ENCODE data around the gene CD44. TPM values are rescaled to one million over a fixed set of nuclear protein-coding genes. Genes with fewer than 3 reads are reported as not detected.

CD44 gene
- total RNA-seq, 2 experiments from 2014 or later: 380 to 428 TPM

DNA sequence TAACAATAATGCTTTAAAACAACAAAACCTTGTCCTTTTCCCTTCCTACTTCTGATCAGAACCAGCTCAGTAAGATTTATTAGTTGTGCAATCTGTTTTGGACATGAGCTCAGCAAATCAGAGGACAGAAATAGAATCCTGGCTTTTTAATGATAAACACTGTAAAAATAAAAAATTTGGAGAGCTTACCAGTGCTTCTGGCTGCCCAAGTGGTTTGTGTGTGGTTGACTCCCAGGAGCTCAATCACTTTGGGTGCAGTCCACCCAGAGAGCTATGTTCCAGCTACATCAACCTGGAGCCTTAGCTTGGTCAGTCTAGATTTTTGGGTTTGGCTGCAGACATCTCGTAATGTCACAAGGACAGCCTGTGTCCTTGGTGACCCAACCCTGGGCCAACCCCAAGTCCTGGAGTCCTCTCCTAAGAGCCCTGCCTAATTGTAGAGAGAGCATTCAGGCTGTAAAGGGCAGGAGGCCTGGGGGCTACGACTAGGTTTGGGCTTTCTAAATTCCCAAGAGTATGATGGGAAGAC, 28.5 kb downstream of the CD44 start:
- H3K27me3 Mint-ChIP-seq: no peaks in the 10 kb centered on the region
- peaks cover 96% of the 10 kb centered on the region for H3K4me1 Mint-ChIP-seq
- H3K4me3 Mint-ChIP-seq: peak overlapping the region; percentile 74
- H3K36me3 Mint-ChIP-seq: peaks cover 76% of the 10 kb centered on the region
- no peaks in the 10 kb centered on the region for H3K9me3 Mint-ChIP-seq
- no peak for DNase-seq
- H3K27ac Mint-ChIP-seq: peak overlapping the region; percentile 97

DNA sequence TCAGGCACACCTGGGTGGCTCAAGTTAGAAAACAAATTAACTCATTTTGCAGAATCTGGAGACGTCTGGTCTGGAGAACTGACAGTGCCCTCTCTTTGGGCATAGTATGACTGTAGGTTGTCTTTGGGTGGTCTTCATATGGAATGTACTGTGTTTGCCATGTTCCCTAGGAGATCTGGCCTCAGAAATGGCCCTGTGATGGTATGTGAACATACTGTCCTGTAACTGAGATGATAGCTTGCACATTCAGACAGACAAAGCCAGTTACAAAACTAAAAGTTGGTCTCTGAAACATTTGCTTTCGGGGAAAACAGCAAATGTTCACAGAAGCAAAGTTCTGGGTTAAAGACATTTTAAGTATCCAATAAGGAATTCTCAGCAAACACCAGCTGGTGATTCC, 29.7 kb downstream of the CD44 start:
- H3K27me3 Mint-ChIP-seq: no peaks in the 10 kb centered on the region
- peak overlapping the region; percentile 97 for H3K27ac Mint-ChIP-seq
- H3K9me3 Mint-ChIP-seq: no peaks in the 10 kb centered on the region
- peaks cover 73% of the 10 kb centered on the region for H3K36me3 Mint-ChIP-seq
- H3K4me1 Mint-ChIP-seq: peaks cover 96% of the 10 kb centered on the region
- H3K4me3 Mint-ChIP-seq: no peak overlapping the region
- no peak for DNase-seq

- Mint-ChIP-seq H3K36me3 (peaks cover 73% of the 10 kb centered on the region), H3K4me1 (peaks cover 96% of the 10 kb centered on the region), H3K9me3 (no peaks in the 10 kb centered on the region), H3K4me3 (no peak overlapping the region), H3K27ac (peak overlapping the region; percentile 97), H3K27me3 (no peaks in the 10 kb centered on the region)
- DNase-seq: no peak
These were observed 30.1 kb downstream of the CD44 start for GRCh38 chr11:35169112-35169511.

DNA sequence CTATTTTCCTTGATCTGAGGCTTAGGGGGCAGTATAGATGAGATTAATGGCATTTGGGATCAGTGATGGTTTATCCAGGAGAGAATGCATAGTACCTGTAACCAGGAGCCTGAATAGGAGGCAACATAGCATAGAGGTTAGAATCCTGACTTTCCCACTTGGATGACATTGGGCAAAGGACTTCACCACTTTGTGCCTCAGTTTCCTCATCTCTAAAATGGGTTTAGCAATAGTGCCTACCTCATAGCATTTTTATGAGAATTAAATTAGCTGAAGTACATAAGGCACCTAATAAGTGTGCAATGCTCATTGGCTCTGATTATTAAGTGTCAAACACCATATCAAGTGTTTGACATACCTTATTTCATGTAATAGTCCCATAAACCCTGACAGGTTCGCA, 30.8 kb downstream of the CD44 start:
- Mint-ChIP-seq H3K4me3 (no peak overlapping the region), H3K27me3 (no peaks in the 10 kb centered on the region), H3K4me1 (peaks cover 95% of the 10 kb centered on the region), H3K9me3 (no peaks in the 10 kb centered on the region), H3K27ac (peak overlapping the region; percentile 97), H3K36me3 (peaks cover 73% of the 10 kb centered on the region)
- DNase-seq: no peak

GRCh38 chr11:35170503-35170902, 31.5 kb downstream of the CD44 start:
- Mint-ChIP-seq H3K36me3 (peaks cover 78% of the 10 kb centered on the region), H3K27me3 (no peaks in the 10 kb centered on the region), H3K4me1 (peaks cover 95% of the 10 kb centered on the region), H3K4me3 (no peak overlapping the region), H3K9me3 (no peaks in the 10 kb centered on the region), H3K27ac (peak overlapping the region; percentile 90)
- DNase-seq: no peak

DNA sequence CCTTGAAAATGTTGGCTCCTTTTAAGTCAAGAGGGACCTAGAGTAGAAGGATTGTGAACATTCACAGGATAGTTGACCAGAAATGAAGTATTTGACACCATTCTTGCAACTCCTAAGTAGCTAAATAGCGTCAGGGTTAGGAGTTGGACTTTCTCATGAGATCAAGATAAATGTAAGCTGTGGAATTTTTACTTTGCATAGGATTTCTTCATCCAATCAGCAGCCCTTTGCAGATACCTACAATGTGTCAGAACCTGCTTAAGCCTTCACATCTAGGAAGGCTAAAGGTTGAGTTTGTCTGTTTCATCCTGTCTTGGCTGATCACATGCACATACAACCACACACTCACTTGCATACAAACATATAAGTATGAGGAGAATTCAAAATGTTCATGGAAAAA, 32.3 kb downstream of the CD44 start:
- Mint-ChIP-seq H3K4me1 (peaks cover 92% of the 10 kb centered on the region), H3K9me3 (no peaks in the 10 kb centered on the region), H3K27ac (peak overlapping the region; percentile 88), H3K4me3 (no peak overlapping the region), H3K27me3 (no peaks in the 10 kb centered on the region), H3K36me3 (peaks cover 80% of the 10 kb centered on the region)
- DNase-seq: no peak

DNA sequence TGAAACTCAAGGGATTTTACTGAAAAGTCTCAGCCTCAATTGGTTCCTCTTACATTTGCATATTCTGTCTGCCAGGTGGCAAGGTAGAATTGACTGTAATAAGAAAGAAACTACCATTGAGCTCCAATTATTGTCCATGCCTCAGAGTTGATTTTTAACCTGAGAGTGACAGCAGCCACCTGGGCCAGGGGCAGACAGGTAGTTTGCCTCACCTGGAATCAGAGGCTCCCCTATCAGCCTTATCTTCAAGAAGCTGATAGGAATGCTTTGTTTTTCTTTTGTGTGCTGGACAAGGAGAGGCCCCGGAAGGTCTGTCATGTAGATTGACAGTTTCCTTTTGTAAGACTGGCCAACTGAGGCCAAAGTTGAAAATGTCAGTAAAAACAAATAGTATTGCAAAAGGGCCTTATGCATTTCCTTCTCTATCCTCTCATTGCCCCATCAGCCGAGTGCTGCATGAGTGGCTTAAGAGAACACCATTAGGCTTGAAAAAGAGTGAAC, 34.1 kb downstream of the CD44 start:
- H3K27me3 Mint-ChIP-seq: no peaks in the 10 kb centered on the region
- H3K9me3 Mint-ChIP-seq: no peaks in the 10 kb centered on the region
- peak overlapping the region; percentile 88 for H3K27ac Mint-ChIP-seq
- no peak for DNase-seq
- peak overlapping the region; percentile 47 for H3K4me3 Mint-ChIP-seq
- peaks cover 81% of the 10 kb centered on the region for H3K36me3 Mint-ChIP-seq
- peaks cover 90% of the 10 kb centered on the region for H3K4me1 Mint-ChIP-seq

GRCh38 chr11:35173616-35174566, 34.9 kb downstream of the CD44 start:
- Mint-ChIP-seq H3K27me3 (no peaks in the 10 kb centered on the region), H3K36me3 (peaks cover 81% of the 10 kb centered on the region), H3K4me3 (peak overlapping the region; percentile 50), H3K4me1 (peaks cover 90% of the 10 kb centered on the region), H3K27ac (peak overlapping the region; percentile 88), H3K9me3 (no peaks in the 10 kb centered on the region)
- no peak for DNase-seq

- Mint-ChIP-seq H3K4me3 (peak overlapping the region; percentile 27), H3K4me1 (peaks cover 90% of the 10 kb centered on the region), H3K36me3 (peaks cover 81% of the 10 kb centered on the region), H3K9me3 (no peaks in the 10 kb centered on the region), H3K27me3 (no peaks in the 10 kb centered on the region), H3K27ac (peak overlapping the region; percentile 88)
- DNase-seq: no peak
These were observed 35.7 kb downstream of the CD44 start for GRCh38 chr11:35174666-35175065.

DNA sequence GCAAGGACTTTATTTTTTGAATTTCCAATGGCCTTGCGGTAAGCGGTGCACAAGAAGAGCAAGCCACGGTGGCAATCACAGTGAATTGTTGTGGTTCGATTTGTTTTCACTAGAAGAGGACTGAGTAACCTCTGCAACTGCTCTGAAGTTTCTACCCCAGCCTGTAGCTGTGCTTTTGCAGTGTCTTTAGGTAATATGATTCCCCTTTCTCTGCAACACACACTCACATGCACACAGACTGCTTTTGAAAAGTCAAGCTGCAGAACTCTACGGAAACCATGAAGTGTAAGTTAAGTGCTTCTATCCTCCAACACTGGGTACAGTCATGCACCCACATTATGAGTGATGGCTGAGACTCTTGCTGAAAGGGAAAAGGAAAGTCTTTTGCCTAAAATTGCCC, 38.4 kb downstream of the CD44 start:
- peaks cover 80% of the 10 kb centered on the region for H3K36me3 Mint-ChIP-seq

GRCh38 chr11:35178067-35178805, 39.3 kb downstream of the CD44 start:
- peaks cover 81% of the 10 kb centered on the region for H3K36me3 Mint-ChIP-seq

More for the DNA sequence above, 38.4 kb downstream of the CD44 start:
- Mint-ChIP-seq H3K27ac (peak overlapping the region; percentile 88), H3K4me3 (no peak overlapping the region), H3K27me3 (no peaks in the 10 kb centered on the region), H3K4me1 (peaks cover 87% of the 10 kb centered on the region), H3K9me3 (peaks cover 2% of the 10 kb centered on the region)
- DNase-seq: peak; percentile 33

GRCh38 chr11:35178873-35179272, 39.9 kb downstream of the CD44 start:
- Mint-ChIP-seq H3K9me3 (peaks cover 2% of the 10 kb centered on the region), H3K27me3 (no peaks in the 10 kb centered on the region), H3K27ac (peak overlapping the region; percentile 88), H3K36me3 (peaks cover 82% of the 10 kb centered on the region), H3K4me1 (peaks cover 86% of the 10 kb centered on the region), H3K4me3 (peak overlapping the region; percentile 19)
- peak; percentile 38 for DNase-seq

More at GRCh38 chr11:35178067-35178805, 39.3 kb downstream of the CD44 start:
- Mint-ChIP-seq H3K27me3 (no peaks in the 10 kb centered on the region), H3K9me3 (peaks cover 2% of the 10 kb centered on the region), H3K27ac (peak overlapping the region; percentile 88), H3K4me3 (no peak overlapping the region), H3K4me1 (peaks cover 87% of the 10 kb centered on the region)
- no peak for DNase-seq

DNA sequence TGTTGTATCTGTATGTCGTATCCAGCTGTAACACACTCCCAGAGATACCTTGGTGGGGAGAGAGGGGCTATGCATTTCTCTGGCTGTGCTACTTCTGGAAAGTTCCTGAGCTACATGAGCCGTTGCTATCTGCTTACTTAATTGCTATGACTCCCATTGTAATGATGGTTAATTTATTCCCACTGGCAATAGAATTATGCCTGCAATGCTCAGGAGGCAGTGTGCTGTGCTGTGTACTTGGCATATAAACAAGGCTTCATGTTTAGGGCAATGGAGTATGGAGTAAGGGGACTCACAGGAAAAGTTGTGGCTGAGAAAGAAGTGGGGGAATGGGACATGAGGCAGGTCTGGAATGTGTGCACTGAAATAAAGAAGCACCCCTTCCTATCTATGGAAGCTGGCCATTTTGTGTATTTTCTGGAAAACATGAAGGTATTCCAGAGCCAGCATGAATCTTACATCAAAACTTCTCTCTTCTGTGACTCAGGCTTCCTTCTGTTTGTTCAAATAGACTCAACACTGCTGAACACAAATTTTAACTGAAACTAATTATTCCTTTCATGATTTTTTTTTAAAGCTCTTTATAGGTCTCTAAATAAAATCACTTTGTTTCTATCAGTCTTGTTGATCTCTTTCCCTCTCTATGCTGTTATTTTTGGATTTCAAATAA, 40.6 kb downstream of the CD44 start:
- peaks cover 77% of the 10 kb centered on the region for H3K36me3 Mint-ChIP-seq
- H3K4me1 Mint-ChIP-seq: peaks cover 82% of the 10 kb centered on the region
- H3K27ac Mint-ChIP-seq: peak overlapping the region; percentile 88
- no peaks in the 10 kb centered on the region for H3K27me3 Mint-ChIP-seq
- no peak for DNase-seq
- H3K4me3 Mint-ChIP-seq: no peak overlapping the region
- peaks cover 2% of the 10 kb centered on the region for H3K9me3 Mint-ChIP-seq

GRCh38 chr11:35180317-35181233, 41.6 kb downstream of the CD44 start:
- H3K9me3 Mint-ChIP-seq: peaks cover 2% of the 10 kb centered on the region
- peaks cover 79% of the 10 kb centered on the region for H3K4me1 Mint-ChIP-seq
- H3K27me3 Mint-ChIP-seq: no peaks in the 10 kb centered on the region
- peak overlapping the region; percentile 88 for H3K27ac Mint-ChIP-seq
- no peak for DNase-seq
- no peak overlapping the region for H3K4me3 Mint-ChIP-seq
- H3K36me3 Mint-ChIP-seq: peaks cover 74% of the 10 kb centered on the region
